HG02943 (cell line): ENCODE measurements around the gene SYP.
"Not testable (repeated sequence)": the region's sequence is repeated elsewhere in the genome, so short reads cannot be mapped to it uniquely, and the experiment has no call there.

ENCODE experiments used
- ATAC-seq: cut with Tn5 transposase; IDR thresholded peaks from one replicate; pipeline ENCODE4 v1.9.1; 2021; ENCODE audit warnings: mild to moderate bottlenecking, low read depth, moderate library complexity; ENCODE audit not compliant: unreplicated experiment

SYP gene

GRCh38 chrX:49191574-49192011, 8.4 kb downstream of the SYP start:
- peak; percentile 11 for ATAC-seq

- peak; percentile 89 for ATAC-seq
These were observed 9.0 kb downstream of the SYP start for GRCh38 chrX:49190821-49191573.

- ATAC-seq = no peak
These were observed 10.4 kb downstream of the SYP start for GRCh38 chrX:49189606-49190005.

GRCh38 chrX:49188468-49189076, 11.4 kb downstream of the SYP start:
- ATAC-seq = no peak

- no peak for ATAC-seq
These were observed 12.5 kb downstream of the SYP start for GRCh38 chrX:49187526-49187925.

GRCh38 chrX:49187028-49187394, 13.0 kb downstream of the SYP start:
- ATAC-seq = no peak

GRCh38 chrX:49186125-49187027, 13.6 kb downstream of the SYP start, which contains the start of gene PRICKLE3:
PRICKLE3 (minus strand) TSS chrX:49186373; CDS start chrX:49186297, 76 bp downstream.
- ATAC-seq = no peak

GRCh38 chrX:49184294-49185281, 15.4 kb downstream of the SYP start:
- no peak for ATAC-seq

GRCh38 chrX:49183701-49184281, 16.2 kb downstream of the SYP start:
- ATAC-seq = no peak

- no peak for ATAC-seq
These were observed 20.6 kb downstream of the SYP start for GRCh38 chrX:49179358-49179757.

GRCh38 chrX:49178537-49178936, 21.5 kb downstream of the SYP start:
- no peak for ATAC-seq

- no peak for ATAC-seq
These were observed 22.0 kb downstream of the SYP start for GRCh38 chrX:49177873-49178480.

- ATAC-seq = no peak
These were observed 22.6 kb downstream of the SYP start for GRCh38 chrX:49177338-49177833.

- no peak for ATAC-seq
These were observed 23.3 kb downstream of the SYP start for GRCh38 chrX:49176421-49177326.

GRCh38 chrX:49175435-49176274, 24.3 kb downstream of the SYP start:
- ATAC-seq = no peak

GRCh38 chrX:49174723-49175122, 25.3 kb downstream of the SYP start:
- no peak for ATAC-seq

GRCh38 chrX:49173544-49173943, 26.4 kb downstream of the SYP start:
- not testable (repeated sequence) for ATAC-seq
